GM19395 (cell line): ENCODE measurements around the gene MINDY4.

Experiments used
- ATAC-seq: cut with Tn5 transposase; IDR thresholded peaks from one replicate; pipeline ENCODE4 v1.9.1; 2021; ENCODE audit warnings: mild to moderate bottlenecking, moderate library complexity; ENCODE audit not compliant: unreplicated experiment

MINDY4 gene

GRCh38 chr7:30771174-30771879 is at the start of gene MINDY4:
MINDY4 (plus strand) TSS chr7:30771417; CDS start chr7:30771494, 77 bp downstream.
- ATAC-seq: peak; percentile 87

- ATAC-seq: no peak
Measured at GRCh38 chr7:30722187-30722586, 49.0 kb upstream of the MINDY4 start.

- ATAC-seq: no peak
Measured at GRCh38 chr7:30722671-30723070, 48.5 kb upstream of the MINDY4 start.

GRCh38 chr7:30723776-30724175 is 47.4 kb upstream of the MINDY4 start:
- no peak for ATAC-seq

GRCh38 chr7:30726296-30727006 is 44.8 kb upstream of the MINDY4 start:
- no peak for ATAC-seq

GRCh38 chr7:30727061-30727945 is 43.9 kb upstream of the MINDY4 start:
- ATAC-seq: no peak

GRCh38 chr7:30728591-30729100 is 42.6 kb upstream of the MINDY4 start:
- ATAC-seq: no peak

GRCh38 chr7:30729642-30730041 is 41.6 kb upstream of the MINDY4 start:
- ATAC-seq: no peak

GRCh38 chr7:30730097-30730496 is 41.1 kb upstream of the MINDY4 start:
- no peak for ATAC-seq

- no peak for ATAC-seq
Measured at GRCh38 chr7:30730996-30731395, 40.2 kb upstream of the MINDY4 start.

- ATAC-seq: no peak
Measured at GRCh38 chr7:30731581-30731980, 39.6 kb upstream of the MINDY4 start.

- no peak for ATAC-seq
Measured at GRCh38 chr7:30732606-30733005, 38.6 kb upstream of the MINDY4 start.

- ATAC-seq: no peak
Measured at GRCh38 chr7:30733216-30733615, 38.0 kb upstream of the MINDY4 start.

- no peak for ATAC-seq
Measured at GRCh38 chr7:30733691-30734090, 37.5 kb upstream of the MINDY4 start.

- ATAC-seq: no peak
Measured at GRCh38 chr7:30734497-30734896, 36.7 kb upstream of the MINDY4 start.

- no peak for ATAC-seq
Measured at GRCh38 chr7:30735631-30736030, 35.6 kb upstream of the MINDY4 start.

GRCh38 chr7:30736291-30736690 is 34.9 kb upstream of the MINDY4 start:
- no peak for ATAC-seq

- no peak for ATAC-seq
Measured at GRCh38 chr7:30738026-30738915, 32.9 kb upstream of the MINDY4 start.

GRCh38 chr7:30739691-30740090 is 31.5 kb upstream of the MINDY4 start:
- ATAC-seq: no peak
